GM23338 (cell line): ENCODE measurements around the gene ICE1.

ENCODE experiments used
- EZH2 ChIP-seq: fragments of 200-600 bp; sonication (generic); IDR thresholded peaks from one replicate; pipeline ENCODE4 v1.8.0; 2017; ENCODE audit warnings: antibody characterized with exemption, mild to moderate bottlenecking, low read depth; ENCODE audit not compliant: unreplicated experiment
- EZH2phosphoT487 ChIP-seq: fragments of 200-600 bp; sonication (generic); IDR thresholded peaks from one replicate; pipeline ENCODE4 v1.8.1; 2018; ENCODE audit warnings: antibody characterized with exemption; ENCODE audit not compliant: unreplicated experiment
- POLR2AphosphoS5 ChIP-seq: IDR thresholded peaks from 2 replicates; pipeline ENCODE4 v1.6.1; 2016; ENCODE audit warnings: antibody characterized with exemption, low read depth
- STAT1 ChIP-seq: IDR thresholded peaks from one replicate; pipeline ENCODE4 v1.6.1; 2016; ENCODE audit warnings: antibody characterized with exemption; ENCODE audit not compliant: unreplicated experiment
- ZNF114 ChIP-seq: fragments of 250-450 bp; sonication (Bioruptor Pico); IDR thresholded peaks from 2 replicates; pipeline ENCODE4 v1.5.0; 2020; ENCODE audit warnings: mild to moderate bottlenecking, moderate library complexity
- TF ChIP-seq, protein P1 (sequence below), 2 experiments: fragments of 200-600 bp in 1 of 2; sonication (generic) in 1 of 2; conservative IDR thresholded peaks; 2 replicates each; pipeline versions ENCODE4 v1.5.1 to v1.6.1; 2016 to 2017; ENCODE audit warnings: antibody characterized with exemption in 2 of 2, low read depth in 2 of 2, mild to moderate bottlenecking in 2 of 2, moderate library complexity in 1 of 2
- TF ChIP-seq, protein P2 (sequence below): IDR thresholded peaks from 2 replicates; pipeline ENCODE4 v1.6.1; 2016; ENCODE audit warnings: antibody characterized with exemption
- TF ChIP-seq, protein P3 (sequence below): IDR thresholded peaks from one replicate; pipeline ENCODE4 v1.6.1; 2018; ENCODE audit warnings: antibody characterized with exemption; ENCODE audit not compliant: unreplicated experiment

DNA sequence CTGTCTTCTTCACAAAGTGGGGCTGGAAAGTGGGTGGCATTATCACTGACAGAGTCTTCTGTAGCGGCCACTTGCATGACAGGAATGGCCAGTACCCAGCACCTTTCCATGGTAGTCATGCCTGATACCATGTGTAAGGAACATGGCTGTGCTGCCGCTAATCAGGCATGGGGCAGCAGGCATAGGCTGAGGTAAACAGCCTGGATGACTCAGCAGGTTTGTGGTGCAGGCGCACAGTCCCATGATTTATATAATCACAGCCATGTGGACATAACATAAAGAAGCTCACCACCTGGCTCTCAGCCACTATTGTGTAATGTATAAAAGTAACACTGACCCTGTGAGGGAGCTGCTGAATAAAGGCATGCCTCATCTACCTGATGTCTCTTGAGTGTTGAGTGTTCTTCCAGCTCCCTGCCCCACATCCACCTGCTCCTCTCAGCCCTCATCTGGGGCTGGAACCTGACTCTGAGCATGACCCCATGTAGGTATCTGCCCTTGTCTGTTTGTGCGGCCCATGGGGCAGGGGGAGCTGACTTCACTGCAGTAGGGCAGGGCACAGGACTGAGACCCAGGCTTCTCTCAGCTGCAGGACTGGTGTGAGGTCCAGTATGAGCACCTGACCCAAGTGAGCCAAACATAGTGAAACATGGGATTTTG lies 13.2 kb upstream of the ICE1 start:
- TF ChIP-seq, protein P1, sequence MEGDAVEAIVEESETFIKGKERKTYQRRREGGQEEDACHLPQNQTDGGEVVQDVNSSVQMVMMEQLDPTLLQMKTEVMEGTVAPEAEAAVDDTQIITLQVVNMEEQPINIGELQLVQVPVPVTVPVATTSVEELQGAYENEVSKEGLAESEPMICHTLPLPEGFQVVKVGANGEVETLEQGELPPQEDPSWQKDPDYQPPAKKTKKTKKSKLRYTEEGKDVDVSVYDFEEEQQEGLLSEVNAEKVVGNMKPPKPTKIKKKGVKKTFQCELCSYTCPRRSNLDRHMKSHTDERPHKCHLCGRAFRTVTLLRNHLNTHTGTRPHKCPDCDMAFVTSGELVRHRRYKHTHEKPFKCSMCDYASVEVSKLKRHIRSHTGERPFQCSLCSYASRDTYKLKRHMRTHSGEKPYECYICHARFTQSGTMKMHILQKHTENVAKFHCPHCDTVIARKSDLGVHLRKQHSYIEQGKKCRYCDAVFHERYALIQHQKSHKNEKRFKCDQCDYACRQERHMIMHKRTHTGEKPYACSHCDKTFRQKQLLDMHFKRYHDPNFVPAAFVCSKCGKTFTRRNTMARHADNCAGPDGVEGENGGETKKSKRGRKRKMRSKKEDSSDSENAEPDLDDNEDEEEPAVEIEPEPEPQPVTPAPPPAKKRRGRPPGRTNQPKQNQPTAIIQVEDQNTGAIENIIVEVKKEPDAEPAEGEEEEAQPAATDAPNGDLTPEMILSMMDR (conservative IDR thresholded peaks at IDR 0.05; ENCODE audit: low read depth in 2 of 2) = no peak
- TF ChIP-seq POLR2AphosphoS5 (no peak), EZH2phosphoT487 (no peak), STAT1 (no peak), EZH2 (no peak), ZNF114 (CRISPR knock-in tag) (no peak)
- TF ChIP-seq, protein P2, sequence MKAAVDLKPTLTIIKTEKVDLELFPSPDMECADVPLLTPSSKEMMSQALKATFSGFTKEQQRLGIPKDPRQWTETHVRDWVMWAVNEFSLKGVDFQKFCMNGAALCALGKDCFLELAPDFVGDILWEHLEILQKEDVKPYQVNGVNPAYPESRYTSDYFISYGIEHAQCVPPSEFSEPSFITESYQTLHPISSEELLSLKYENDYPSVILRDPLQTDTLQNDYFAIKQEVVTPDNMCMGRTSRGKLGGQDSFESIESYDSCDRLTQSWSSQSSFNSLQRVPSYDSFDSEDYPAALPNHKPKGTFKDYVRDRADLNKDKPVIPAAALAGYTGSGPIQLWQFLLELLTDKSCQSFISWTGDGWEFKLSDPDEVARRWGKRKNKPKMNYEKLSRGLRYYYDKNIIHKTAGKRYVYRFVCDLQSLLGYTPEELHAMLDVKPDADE = no peak
- TF ChIP-seq, protein P3, sequence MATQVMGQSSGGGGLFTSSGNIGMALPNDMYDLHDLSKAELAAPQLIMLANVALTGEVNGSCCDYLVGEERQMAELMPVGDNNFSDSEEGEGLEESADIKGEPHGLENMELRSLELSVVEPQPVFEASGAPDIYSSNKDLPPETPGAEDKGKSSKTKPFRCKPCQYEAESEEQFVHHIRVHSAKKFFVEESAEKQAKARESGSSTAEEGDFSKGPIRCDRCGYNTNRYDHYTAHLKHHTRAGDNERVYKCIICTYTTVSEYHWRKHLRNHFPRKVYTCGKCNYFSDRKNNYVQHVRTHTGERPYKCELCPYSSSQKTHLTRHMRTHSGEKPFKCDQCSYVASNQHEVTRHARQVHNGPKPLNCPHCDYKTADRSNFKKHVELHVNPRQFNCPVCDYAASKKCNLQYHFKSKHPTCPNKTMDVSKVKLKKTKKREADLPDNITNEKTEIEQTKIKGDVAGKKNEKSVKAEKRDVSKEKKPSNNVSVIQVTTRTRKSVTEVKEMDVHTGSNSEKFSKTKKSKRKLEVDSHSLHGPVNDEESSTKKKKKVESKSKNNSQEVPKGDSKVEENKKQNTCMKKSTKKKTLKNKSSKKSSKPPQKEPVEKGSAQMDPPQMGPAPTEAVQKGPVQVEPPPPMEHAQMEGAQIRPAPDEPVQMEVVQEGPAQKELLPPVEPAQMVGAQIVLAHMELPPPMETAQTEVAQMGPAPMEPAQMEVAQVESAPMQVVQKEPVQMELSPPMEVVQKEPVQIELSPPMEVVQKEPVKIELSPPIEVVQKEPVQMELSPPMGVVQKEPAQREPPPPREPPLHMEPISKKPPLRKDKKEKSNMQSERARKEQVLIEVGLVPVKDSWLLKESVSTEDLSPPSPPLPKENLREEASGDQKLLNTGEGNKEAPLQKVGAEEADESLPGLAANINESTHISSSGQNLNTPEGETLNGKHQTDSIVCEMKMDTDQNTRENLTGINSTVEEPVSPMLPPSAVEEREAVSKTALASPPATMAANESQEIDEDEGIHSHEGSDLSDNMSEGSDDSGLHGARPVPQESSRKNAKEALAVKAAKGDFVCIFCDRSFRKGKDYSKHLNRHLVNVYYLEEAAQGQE = no peak
